Activated T-cell treated with anti-CD3 and anti-CD28 coated beads, Interleukin-2, amount 50 U/mL, for 72 hours (primary cell): Measurements from ENCODE around the gene SPG11. TPM values are rescaled to one million over a fixed set of nuclear protein-coding genes. Genes with fewer than 3 reads are reported as not detected.

Source experiments
- total RNA-seq, 2 donors: library from RNA; stranded (reverse); gene quantifications; one replicate each; pipeline ENCODE4 v1.2.3, GENCODE V29; 2022

SPG11 gene
- total RNA-seq, 2 donors from 2014 or later, result 127 to 134 TPM

Other genes starting within 250 kb of the SPG11 start
- 10 to 100 TPM; 58.7 to 61.2 TPM for gene CTDSPL2, start 236.0 kb downstream of the SPG11 start, total RNA-seq
- gene EIF3J, start 126.5 kb downstream of the SPG11 start, total RNA-seq, result 10 to 100 TPM; 61.1 to 64.9 TPM
- 10 to 100 TPM; 50.8 to 52.9 TPM for gene PATL2, start 47.7 kb upstream of the SPG11 start, total RNA-seq
- 1,000 to 10,000 TPM; 5,611 to 6,275 TPM for gene B2M, start 47.9 kb upstream of the SPG11 start, total RNA-seq
- 10 to 100 TPM; 86.1 to 92.9 TPM for gene TRIM69, start 72.9 kb upstream of the SPG11 start, total RNA-seq